SKM-1 (cell line): ENCODE measurements around the gene PACSIN2.

Experiments used
- DNase-seq: peaks from one replicate; lab custom pipeline; 2025; ENCODE audit not compliant: unreplicated experiment; lab: John Stamatoyannopoulos, UW

PACSIN2 gene

GRCh38 chr22:42831712-42832111, 183.2 kb downstream of the PACSIN2 start:
- DNase-seq, result no peak

DNA sequence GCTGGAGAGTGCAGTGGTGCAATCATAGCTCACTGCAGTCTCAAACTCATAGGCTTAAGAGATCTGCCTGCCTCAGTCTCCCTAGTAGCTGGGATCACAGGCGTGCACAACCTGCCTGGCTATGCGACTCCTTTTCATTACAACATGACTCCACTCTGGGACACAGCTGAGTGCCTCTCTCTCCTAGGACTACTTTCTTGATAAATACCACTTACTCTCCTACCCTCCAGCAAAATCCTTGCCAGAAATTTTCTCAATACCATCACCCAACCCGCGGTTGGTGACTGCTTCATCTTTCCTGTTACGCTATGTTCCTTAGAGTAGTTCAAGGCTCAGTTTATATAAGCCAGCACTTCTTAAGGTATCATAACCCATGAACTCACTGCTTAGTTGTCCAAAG, 184.8 kb downstream of the PACSIN2 start:
- no peak for DNase-seq

- no peak for DNase-seq
Observed at GRCh38 chr22:42829302-42829701, 185.6 kb downstream of the PACSIN2 start.

- no peak for DNase-seq
Observed at GRCh38 chr22:42825796-42826195, 189.2 kb downstream of the PACSIN2 start.

DNA sequence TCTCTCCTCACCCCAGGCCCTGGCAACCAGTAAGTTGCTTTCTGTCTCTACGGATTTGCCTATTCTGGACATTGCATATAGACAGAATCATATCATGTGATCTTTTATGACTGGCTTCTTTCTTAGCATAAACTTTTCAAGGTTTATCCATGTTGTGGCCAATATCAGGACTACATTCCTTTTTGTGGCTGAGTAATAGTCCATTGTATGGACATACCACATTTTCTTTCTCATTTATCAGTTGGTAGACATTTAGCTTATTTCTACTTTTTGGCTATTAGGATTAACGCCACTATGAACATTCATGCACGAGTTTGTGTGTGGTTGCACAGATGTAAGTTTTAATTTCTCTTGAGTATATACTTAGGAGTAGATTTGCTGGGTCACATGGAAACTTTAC, 193.6 kb downstream of the PACSIN2 start:
- no peak for DNase-seq

DNA sequence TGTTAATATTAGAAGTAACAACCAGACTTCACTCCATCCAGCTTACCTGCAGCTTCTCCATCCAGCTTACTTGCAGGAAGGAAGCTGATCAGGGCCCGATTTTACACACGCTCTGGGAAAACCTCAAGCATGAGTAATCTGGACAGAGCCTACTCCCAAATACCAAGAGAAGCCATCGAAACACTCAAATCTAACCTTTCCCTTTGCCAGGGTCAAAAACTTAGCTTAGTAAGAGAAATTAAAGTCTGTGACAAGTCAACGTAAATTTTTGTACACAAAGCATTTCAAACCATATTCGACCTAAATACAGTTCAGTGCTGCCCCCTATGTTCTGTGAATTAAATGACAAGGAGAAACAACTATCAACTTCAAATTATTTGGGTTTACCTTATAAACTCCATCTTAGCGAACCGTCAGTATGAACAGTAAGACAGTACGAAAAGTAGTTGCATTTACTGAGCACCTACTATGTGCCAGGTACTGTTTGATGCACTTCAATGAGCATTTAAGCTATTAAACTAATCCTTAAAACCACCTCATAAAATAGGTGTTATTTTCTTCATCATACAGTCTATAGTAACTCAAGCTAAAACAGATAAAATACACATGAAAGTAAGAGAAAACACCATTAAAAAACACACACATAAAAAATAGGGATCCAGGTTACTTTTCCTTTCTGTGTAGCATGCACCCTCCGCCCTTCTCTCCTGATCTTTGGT, 194.7 kb downstream of the PACSIN2 start:
- DNase-seq, result peak; percentile 29
